Upper lobe of left lung (tissue), 6 donors: ENCODE data around the gene CNTNAP2. TPM values are rescaled to one million over a fixed set of nuclear protein-coding genes. Genes with fewer than 3 reads are reported as not detected.

Experiments
- ATAC-seq, 2 donors: fragments of 200-7000 bp; cut with Tn5 transposase; one replicate each; pipeline ENCODE4 v1.9.1; 2022; ENCODE audit warnings: mild to moderate bottlenecking in 2 of 2, moderate library complexity in 2 of 2; ENCODE audit not compliant: low FRiP score in 2 of 2
- DNase-seq, 2 donors: peaks; one replicate each; pipeline ENCODE4 v3.0.0-alpha.2; 2019 to 2020
- H3K27ac ChIP-seq, 4 donors: fragments of 200-600 bp; sonication (generic); one replicate each; pipeline ENCODE4 v1.5.1; 2016 to 2019
- H3K27me3 ChIP-seq, 4 donors: fragments of 200-600 bp; sonication (generic); one replicate each; pipeline ENCODE4 v1.5.1; 2017 to 2019
- H3K36me3 ChIP-seq, 4 donors: fragments of 200-600 bp; sonication (generic); one replicate each; pipeline ENCODE4 v1.5.1; 2016 to 2019
- H3K4me1 ChIP-seq, 4 donors: fragments of 200-600 bp; sonication (generic); one replicate each; pipeline ENCODE4 v1.5.1; 2018 to 2019
- H3K4me3 ChIP-seq, 4 donors: fragments of 200-600 bp; sonication (generic); one replicate each; pipeline ENCODE4 v1.5.1; 2017 to 2019; ENCODE audit warnings: mild to moderate bottlenecking in 2 of 4, moderate library complexity in 1 of 4
- H3K9me3 ChIP-seq, 4 donors: fragments of 200-600 bp; sonication (generic); one replicate each; pipeline ENCODE4 v1.5.1; 2018 to 2019
- EP300 ChIP-seq, 4 donors: sonication (generic); formaldehyde crosslinking; IDR thresholded peaks; one replicate each; pipeline ENCODE4 v1.5.1; 2017; ENCODE audit warnings: antibody characterized with exemption in 4 of 4, control low read depth in 2 of 4
- POLR2A ChIP-seq, 4 donors: fragments of 450-650 bp; IDR thresholded peaks; one replicate each; pipeline ENCODE4 v1.5.1; 2016 to 2017; ENCODE audit warnings: antibody characterized with exemption in 4 of 4, mild to moderate bottlenecking in 2 of 4
- POLR2AphosphoS5 ChIP-seq, 2 donors: sonication (generic); formaldehyde crosslinking; IDR thresholded peaks; one replicate each; pipeline ENCODE4 v1.5.1; 2017; ENCODE audit warnings: antibody characterized with exemption in 2 of 2
- whole genome bisulfite sequencing, 2 donors: methylation state at CpG; one replicate each; pipeline ENCODE4 v1.1.5; 2017 to 2018; 5-methylcytosine and 5-hydroxymethylcytosine counted together
- total RNA-seq, 6 donors: library from RNA; depleted of rRNA in 4 of 6; stranded (reverse); fragments of >200 nt in 4 of 6; gene quantifications; one replicate each; pipeline versions ENCODE4 v1.1.0 to v1.2.1, GENCODE V29; 2016 to 2021
- TF ChIP-seq, protein P1 (sequence below), 6 experiments: fragments of 450-650 bp in 4 of 6; fragments of 200-600 bp in 2 of 6; sonication (generic) in 2 of 6; IDR thresholded peaks; one replicate each; pipeline ENCODE4 v1.5.1; 2016 to 2019; ENCODE audit warnings: antibody characterized with exemption in 6 of 6
- donor health status: DM: no; HTN: no; CAD: no; lungs with moderate emphysema.
- donor health status: DM: no; HTN: yes; CAD: no; lungs with severe emphysema.

The CNTNAP2 gene
- total RNA-seq, 6 donors from 2014 or later: 0.06 to 1.0 (median 0.37) TPM

DNA sequence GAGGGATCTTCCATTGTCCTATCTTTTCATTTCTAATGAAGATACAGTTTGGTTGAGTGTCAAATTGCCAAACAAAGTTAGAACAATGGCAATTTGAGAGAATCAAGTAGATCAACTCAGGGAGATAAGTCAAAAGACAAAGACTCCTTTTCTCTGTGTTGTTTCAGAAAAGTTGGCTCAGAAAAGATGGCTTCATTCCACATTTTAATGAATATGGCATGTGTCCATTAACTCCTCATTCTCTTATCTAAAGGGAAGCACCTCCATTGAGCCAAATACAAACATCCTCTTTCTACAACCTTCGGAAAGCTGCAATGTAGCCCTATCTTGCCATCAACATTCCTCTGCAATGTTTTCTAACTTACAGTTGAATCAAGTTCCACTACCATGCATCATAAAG, 1535.0 kb downstream of the CNTNAP2 start:
- no peaks in the 10 kb centered on the region for H3K9me3 ChIP-seq
- DNase-seq (no peak), ATAC-seq (no peak)
- no peaks in the 10 kb centered on the region for H3K36me3 ChIP-seq
- H3K4me3 ChIP-seq: no peak overlapping the region
- no peak overlapping the region for H3K27ac ChIP-seq
- H3K27me3 ChIP-seq: no peaks in the 10 kb centered on the region
- TF ChIP-seq EP300 (IDR thresholded peaks at IDR 0.05): no peak
- TF ChIP-seq POLR2A (IDR thresholded peaks at IDR 0.05): no peak
- H3K4me1 ChIP-seq: no peaks in the 10 kb centered on the region
- WGBS, 2 donors: 43% methylated on average over 1 of the region's 1 CpG

- Histone ChIP-seq H3K27ac (no peak overlapping the region), H3K4me1 (no peaks in the 10 kb centered on the region), H3K27me3 (no peaks in the 10 kb centered on the region), H3K4me3 (no peak overlapping the region), H3K36me3 (no peaks in the 10 kb centered on the region), H3K9me3 (no peaks in the 10 kb centered on the region)
- 50 to 56% methylated on average over 3 of the region's 3 CpGs for WGBS, 2 donors
- no peak for ATAC-seq
- TF ChIP-seq POLR2AphosphoS5 (IDR thresholded peaks at IDR 0.05): no peak
- TF ChIP-seq, protein P1, sequence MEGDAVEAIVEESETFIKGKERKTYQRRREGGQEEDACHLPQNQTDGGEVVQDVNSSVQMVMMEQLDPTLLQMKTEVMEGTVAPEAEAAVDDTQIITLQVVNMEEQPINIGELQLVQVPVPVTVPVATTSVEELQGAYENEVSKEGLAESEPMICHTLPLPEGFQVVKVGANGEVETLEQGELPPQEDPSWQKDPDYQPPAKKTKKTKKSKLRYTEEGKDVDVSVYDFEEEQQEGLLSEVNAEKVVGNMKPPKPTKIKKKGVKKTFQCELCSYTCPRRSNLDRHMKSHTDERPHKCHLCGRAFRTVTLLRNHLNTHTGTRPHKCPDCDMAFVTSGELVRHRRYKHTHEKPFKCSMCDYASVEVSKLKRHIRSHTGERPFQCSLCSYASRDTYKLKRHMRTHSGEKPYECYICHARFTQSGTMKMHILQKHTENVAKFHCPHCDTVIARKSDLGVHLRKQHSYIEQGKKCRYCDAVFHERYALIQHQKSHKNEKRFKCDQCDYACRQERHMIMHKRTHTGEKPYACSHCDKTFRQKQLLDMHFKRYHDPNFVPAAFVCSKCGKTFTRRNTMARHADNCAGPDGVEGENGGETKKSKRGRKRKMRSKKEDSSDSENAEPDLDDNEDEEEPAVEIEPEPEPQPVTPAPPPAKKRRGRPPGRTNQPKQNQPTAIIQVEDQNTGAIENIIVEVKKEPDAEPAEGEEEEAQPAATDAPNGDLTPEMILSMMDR (IDR thresholded peaks at IDR 0.05): no peak
- DNase-seq: no peak
Measured at GRCh38 chr7:147653456-147653855, 1536.9 kb downstream of the CNTNAP2 start.

- H3K27ac ChIP-seq: no peak overlapping the region
- 72 to 77% methylated on average over 2 of the region's 2 CpGs for WGBS, 2 donors
- no peaks in the 10 kb centered on the region for H3K27me3 ChIP-seq
- no peak for TF ChIP-seq POLR2AphosphoS5 (IDR thresholded peaks at IDR 0.05)
- TF ChIP-seq EP300 (IDR thresholded peaks at IDR 0.05): no peak
- TF ChIP-seq POLR2A (IDR thresholded peaks at IDR 0.05): no peak
- TF ChIP-seq, protein P1 (IDR thresholded peaks at IDR 0.05): no peak
- H3K4me1 ChIP-seq: no peaks in the 10 kb centered on the region
- no peak overlapping the region for H3K4me3 ChIP-seq
- DNase-seq: no peak
- no peaks in the 10 kb centered on the region for H3K36me3 ChIP-seq
- no peaks in the 10 kb centered on the region for H3K9me3 ChIP-seq
- ATAC-seq: no peak
Measured at GRCh38 chr7:147658392-147658967, 1541.9 kb downstream of the CNTNAP2 start.

GRCh38 chr7:147659036-147659995, 1542.7 kb downstream of the CNTNAP2 start:
- Histone ChIP-seq H3K36me3 (no peaks in the 10 kb centered on the region), H3K4me3 (no peak overlapping the region), H3K27ac (no peak overlapping the region), H3K9me3 (no peaks in the 10 kb centered on the region), H3K4me1 (no peaks in the 10 kb centered on the region), H3K27me3 (no peaks in the 10 kb centered on the region)
- DNase-seq (no peak), ATAC-seq (no peak)
- 67 to 81% methylated on average over 4 of the region's 4 CpGs for WGBS, 2 donors
- no peak for TF ChIP-seq POLR2A (IDR thresholded peaks at IDR 0.05)
- no peak for TF ChIP-seq EP300 (IDR thresholded peaks at IDR 0.05)
- TF ChIP-seq POLR2AphosphoS5 (IDR thresholded peaks at IDR 0.05): no peak

DNA sequence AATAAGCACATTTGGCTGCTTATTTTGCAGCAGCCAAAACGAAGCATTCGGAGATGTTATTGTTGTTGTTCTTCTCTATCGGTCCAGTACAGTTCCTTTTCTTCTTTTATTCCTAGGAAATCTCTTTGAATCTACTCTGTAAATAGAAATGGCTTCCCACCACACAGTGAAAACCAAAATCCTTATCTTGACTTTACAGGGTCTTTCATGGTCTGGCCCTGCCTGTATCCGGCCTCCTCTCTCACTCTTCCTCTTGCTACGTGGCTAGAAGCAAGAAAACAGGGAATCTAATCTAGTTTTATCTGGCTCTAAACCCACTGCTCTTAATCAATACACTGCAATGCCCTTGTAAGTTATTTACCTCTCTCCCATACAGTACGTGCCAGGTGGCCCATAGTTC, 1547.9 kb downstream of the CNTNAP2 start:
- no peaks in the 10 kb centered on the region for H3K36me3 ChIP-seq
- WGBS, 2 donors: 63 to 67% methylated on average over 6 of the region's 6 CpGs
- no peak for TF ChIP-seq POLR2AphosphoS5 (IDR thresholded peaks at IDR 0.05)
- TF ChIP-seq POLR2A (IDR thresholded peaks at IDR 0.05): no peak
- TF ChIP-seq, protein P1 (IDR thresholded peaks at IDR 0.05): no peak
- no peak for TF ChIP-seq EP300 (IDR thresholded peaks at IDR 0.05)

More for the DNA sequence above, 1547.9 kb downstream of the CNTNAP2 start:
- DNase-seq (no peak), ATAC-seq (no peak)
- H3K27ac ChIP-seq: no peak overlapping the region
- H3K4me1 ChIP-seq: no peaks in the 10 kb centered on the region
- H3K9me3 ChIP-seq: no peaks in the 10 kb centered on the region
- H3K27me3 ChIP-seq: no peaks in the 10 kb centered on the region
- H3K4me3 ChIP-seq: no peak overlapping the region
